Cardiac septum (tissue), 1 donor: Measurements from ENCODE around the gene SERPINE1. TPM values are rescaled to one million over a fixed set of nuclear protein-coding genes. Genes with fewer than 3 reads are reported as not detected.
A peak's percentile ranks its signal among the peaks of the same experiment; 100 is the strongest.
"Not testable (repeated sequence)": the region's sequence is repeated elsewhere in the genome, so short reads cannot be mapped to it uniquely, and the experiment has no call there.

ENCODE experiments used
- DNase-seq: peaks from one replicate; pipeline ENCODE4 v3.0.0-alpha.2; 2020; ENCODE audit warnings: low spot score
- intact Hi-C: fragments of 100-400 bp; cut with DNase I; formaldehyde crosslinking; loops from one replicate; pipeline ENCODE4 v1.14.0; 2022
- long read RNA-seq: library from polyadenylated mRNA; unstranded; transcript quantifications from one replicate; pipeline ENCODE4 v2.0.0, GENCODE V29; 2021
- total RNA-seq: library from RNA; stranded (reverse); fragmentation: NEBNext Ultra II Directional; extraction: Animal tissue kit (Norgen Biotek cat#: 25700); gene quantifications from one replicate; pipeline ENCODE4 v1.2.1, GENCODE V29; 2021
- donor health status: DM: no; HTN: no; CAD: no.

SERPINE1 gene
- total RNA-seq: 27.2 TPM
- long read RNA-seq, partial matches to known transcripts: 36 of 41 reads
- long read RNA-seq, other reads (novel, unspliced or antisense): 2 of 41 reads

DNA sequence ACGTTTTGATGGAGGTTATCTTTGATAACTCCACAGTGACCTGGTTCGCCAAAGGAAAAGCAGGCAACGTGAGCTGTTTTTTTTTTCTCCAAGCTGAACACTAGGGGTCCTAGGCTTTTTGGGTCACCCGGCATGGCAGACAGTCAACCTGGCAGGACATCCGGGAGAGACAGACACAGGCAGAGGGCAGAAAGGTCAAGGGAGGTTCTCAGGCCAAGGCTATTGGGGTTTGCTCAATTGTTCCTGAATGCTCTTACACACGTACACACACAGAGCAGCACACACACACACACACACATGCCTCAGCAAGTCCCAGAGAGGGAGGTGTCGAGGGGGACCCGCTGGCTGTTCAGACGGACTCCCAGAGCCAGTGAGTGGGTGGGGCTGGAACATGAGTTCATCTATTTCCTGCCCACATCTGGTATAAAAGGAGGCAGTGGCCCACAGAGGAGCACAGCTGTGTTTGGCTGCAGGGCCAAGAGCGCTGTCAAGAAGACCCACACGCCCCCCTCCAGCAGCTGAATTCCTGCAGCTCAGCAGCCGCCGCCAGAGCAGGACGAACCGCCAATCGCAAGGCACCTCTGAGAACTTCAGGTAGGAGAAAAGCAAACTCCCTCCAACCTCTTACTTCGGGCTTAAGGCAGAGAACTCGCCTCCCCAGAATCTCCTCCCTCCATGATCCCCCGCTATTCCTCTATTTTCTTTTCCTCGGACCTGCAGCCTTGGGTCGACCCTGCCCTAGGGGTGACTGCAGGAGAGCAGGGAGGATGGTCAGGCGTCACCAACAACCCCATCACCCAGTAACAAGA, at the start of gene SERPINE1:
Gene SERPINE1, plus strand, starts transcription at position 454 of the 809 bp plus-strand sequence. CDS start 1,290 bp downstream, outside the sequence.
- peak; percentile 90 for DNase-seq
- intact Hi-C loops: no loop called here

DNA sequence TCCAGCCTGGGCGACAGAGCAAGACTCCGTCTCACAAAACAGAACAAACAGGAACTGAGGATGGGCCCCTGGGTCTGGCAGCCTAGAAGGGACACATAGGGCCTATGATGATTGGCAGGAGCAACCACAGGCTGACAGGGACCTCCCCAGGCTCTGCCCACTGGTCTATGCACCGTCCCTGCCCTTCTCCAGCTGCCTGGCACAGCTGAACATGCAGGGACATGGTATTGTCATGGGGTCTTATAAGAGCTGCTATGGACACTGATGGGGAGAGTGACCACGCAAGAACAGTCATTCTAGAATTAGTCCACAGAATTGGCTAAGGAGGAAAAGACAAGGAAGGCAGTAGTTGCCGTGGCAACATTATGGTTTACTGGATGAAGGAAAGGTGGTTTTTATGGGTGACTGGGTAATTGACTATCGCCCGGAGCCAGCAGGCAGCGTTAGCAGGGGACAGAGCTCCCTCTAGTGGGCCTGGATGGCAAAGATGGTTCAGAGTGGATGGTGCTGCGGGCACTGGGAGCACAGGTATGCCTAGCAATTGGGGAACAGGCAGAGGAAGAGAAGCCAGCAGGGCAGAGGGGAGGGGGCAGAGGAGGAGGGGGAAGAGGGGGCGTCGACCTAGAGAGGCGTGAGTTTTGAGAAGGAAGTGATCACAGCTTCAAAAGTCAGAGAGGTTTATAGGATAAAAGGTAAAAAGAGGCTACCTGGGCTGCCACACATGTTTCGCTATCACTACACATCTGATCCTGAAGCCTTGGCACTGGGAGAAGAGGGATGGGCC, 49.4 kb upstream of the SERPINE1 start:
- intact Hi-C loops: loop anchor here (5.0 kb wide), 1 partner anchor 180 kb away; the partner anchor contains the start of gene ACHE

GRCh38 chr7:101081432-101081831, 45.5 kb upstream of the SERPINE1 start:
- intact Hi-C loops: no loop called here
- DNase-seq: no peak

More for the DNA sequence above, 49.4 kb upstream of the SERPINE1 start:
- no peak for DNase-seq

GRCh38 chr7:101084865-101085161, 42.1 kb upstream of the SERPINE1 start:
- no peak for DNase-seq
- intact Hi-C loops: no loop called here

- intact Hi-C loops: no loop called here
Measured at GRCh38 chr7:101085162-101085964, 41.5 kb upstream of the SERPINE1 start, which contains the start of gene TRIM56. TRIM56 (plus strand) TSS chr7:101085481; CDS start chr7:101087313, 1,832 bp downstream.

DNA sequence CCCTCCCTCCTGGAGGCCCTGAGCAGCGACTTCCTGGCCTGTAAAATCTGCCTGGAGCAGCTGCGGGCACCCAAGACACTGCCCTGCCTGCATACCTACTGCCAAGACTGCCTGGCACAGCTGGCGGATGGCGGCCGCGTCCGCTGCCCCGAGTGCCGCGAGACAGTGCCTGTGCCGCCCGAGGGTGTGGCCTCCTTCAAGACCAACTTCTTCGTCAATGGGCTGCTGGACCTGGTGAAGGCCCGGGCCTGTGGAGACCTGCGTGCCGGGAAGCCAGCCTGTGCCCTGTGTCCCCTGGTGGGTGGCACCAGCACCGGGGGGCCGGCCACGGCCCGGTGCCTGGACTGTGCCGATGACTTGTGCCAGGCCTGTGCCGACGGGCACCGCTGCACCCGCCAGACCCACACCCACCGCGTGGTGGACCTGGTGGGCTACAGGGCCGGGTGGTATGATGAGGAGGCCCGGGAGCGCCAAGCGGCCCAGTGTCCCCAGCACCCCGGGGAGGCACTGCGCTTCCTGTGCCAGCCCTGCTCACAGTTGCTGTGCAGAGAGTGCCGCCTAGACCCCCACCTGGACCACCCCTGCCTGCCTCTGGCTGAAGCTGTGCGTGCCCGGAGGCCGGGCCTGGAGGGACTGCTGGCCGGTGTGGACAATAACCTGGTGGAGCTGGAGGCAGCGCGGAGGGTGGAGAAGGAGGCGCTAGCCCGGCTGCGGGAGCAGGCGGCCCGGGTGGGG, 39.4 kb upstream of the SERPINE1 start:
- no peak for DNase-seq
- intact Hi-C loops: no loop called here

More at GRCh38 chr7:101085162-101085964, 41.5 kb upstream of the SERPINE1 start, which contains the start of gene TRIM56:
- DNase-seq: peak; percentile 94

GRCh38 chr7:101088069-101088425, 38.9 kb upstream of the SERPINE1 start:
- intact Hi-C loops: no loop called here
- no peak for DNase-seq

DNA sequence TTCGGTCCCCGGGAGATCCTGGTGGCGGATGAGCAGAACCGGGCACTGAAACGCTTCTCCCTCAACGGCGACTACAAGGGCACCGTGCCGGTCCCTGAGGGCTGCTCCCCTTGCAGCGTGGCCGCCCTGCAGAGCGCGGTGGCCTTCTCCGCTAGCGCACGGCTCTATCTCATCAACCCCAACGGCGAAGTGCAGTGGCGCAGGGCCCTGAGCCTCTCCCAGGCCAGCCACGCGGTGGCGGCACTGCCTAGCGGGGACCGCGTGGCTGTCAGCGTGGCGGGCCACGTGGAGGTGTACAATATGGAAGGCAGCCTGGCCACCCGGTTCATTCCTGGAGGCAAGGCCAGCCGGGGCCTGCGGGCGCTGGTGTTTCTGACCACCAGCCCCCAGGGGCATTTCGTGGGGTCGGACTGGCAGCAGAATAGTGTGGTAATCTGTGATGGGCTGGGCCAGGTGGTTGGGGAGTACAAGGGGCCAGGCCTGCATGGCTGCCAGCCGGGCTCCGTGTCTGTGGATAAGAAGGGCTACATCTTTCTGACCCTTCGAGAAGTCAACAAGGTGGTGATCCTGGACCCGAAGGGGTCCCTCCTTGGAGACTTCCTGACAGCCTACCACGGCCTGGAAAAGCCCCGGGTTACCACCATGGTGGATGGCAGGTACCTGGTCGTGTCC, 37.9 kb upstream of the SERPINE1 start:
- no peak for DNase-seq
- intact Hi-C loops: no loop called here

- DNase-seq: no peak
- intact Hi-C loops: no loop called here
Measured at GRCh38 chr7:101089876-101090275, 37.0 kb upstream of the SERPINE1 start.

DNA sequence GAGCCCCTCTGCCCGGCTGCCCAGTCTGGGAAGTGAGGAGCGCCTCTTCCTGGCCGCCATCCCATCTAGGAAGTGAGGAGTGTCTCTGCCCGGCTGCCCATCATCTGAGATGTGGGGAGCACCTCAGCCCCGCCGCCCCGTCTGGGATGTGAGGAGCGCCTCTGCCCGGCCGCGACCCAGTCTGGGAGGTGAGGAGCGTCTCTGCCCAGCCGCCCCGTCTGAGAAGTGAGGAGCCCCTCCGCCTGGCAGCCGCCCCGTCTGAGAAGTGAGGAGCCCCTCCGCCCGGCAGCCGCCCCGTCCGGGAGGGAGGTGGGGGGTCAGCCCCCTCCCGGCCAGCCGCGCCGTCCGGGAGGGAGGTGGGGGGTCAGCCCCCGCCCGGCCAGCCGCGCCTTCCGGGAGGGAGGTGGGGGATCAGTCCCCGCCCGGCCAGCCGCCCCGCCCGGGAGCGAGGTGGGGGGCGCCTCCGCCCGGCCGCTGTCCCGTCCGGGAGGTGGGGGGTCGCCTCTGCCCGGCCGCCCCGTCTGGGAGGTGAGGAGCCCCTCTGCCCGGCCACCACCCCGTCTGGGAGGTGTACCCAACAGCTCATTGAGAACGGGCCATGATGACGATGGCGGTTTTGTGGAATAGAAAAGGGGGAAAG, 34.5 kb upstream of the SERPINE1 start:
- intact Hi-C loops, DNase-seq: not testable (repeated sequence)

GRCh38 chr7:101093906-101094305, 33.0 kb upstream of the SERPINE1 start:
- intact Hi-C loops: no loop called here
- no peak for DNase-seq

DNA sequence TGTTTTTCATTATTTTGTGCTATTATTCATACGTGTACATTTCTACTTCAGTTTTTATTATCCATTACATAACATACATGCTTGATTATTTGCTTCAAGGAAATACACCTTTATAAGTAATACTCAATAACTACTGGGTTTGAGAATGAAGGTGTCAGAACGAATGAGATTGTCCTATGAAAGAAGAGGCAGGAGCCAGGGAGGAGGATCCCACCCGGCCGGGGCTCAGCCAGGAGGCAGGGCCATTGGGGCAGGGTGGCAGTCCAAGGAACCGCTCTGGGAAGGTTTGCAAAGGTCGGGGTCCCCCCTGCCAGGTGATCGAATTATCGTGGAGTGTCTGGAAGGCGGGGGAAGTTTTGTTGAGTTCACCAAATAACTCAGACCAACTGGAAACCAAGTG, 32.5 kb upstream of the SERPINE1 start:
- intact Hi-C loops: no loop called here
- DNase-seq: no peak

DNA sequence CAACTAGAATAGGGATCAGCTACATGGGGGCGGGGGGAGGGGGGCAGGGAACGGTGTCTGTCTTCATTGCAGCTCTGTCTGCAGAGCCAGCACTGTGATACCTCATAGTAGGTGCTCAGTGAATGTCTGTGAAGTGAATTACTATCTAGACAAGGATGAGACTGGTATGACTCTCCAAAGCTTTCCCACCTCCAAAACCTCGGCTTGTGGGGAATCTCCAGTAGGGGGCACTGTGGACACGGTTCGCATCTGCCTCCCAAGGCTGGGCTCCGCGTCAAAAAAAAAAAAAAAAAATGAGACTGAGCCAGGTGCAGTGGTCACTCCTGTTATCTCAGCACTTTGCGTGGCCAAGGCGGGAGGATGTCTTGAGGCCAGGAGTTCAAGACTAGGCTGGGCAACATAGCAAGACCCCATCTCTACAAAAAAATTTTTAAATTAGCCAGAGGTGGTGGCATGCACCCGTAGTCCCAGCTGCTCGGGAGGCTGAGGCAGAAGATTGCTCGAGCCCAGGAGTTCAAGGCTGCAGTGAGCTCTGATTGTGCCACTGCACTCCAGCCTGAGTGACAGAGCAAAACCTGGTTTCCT, 32.0 kb upstream of the SERPINE1 start:
- DNase-seq: no peak
- intact Hi-C loops: loop anchor here (1.0 kb wide), 1 partner anchor 43 kb away; no protein-coding TSS in a partner anchor

- intact Hi-C loops: no loop called here
- no peak for DNase-seq
Measured at GRCh38 chr7:101096331-101096956, 30.5 kb upstream of the SERPINE1 start.

DNA sequence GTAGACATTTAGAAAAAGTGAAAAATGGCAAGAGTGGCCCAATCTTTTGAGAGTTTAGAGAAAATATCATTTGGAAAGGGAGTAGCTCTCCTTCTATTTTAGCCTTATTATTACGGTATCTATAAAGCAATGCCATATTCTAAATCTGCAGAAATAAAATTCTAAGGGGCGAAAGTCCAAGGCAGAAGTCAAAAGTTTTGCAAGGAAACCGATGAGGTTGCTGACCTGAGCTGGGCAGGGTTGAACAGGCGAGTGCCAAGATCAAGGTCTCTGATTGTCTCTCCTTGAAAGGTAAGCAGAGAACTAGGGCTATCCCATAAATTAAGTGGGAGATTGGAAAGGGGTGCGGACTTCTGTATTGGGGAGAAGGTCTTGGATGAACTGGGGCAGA, 30.0 kb upstream of the SERPINE1 start:
- DNase-seq: no peak
- intact Hi-C loops: no loop called here

DNA sequence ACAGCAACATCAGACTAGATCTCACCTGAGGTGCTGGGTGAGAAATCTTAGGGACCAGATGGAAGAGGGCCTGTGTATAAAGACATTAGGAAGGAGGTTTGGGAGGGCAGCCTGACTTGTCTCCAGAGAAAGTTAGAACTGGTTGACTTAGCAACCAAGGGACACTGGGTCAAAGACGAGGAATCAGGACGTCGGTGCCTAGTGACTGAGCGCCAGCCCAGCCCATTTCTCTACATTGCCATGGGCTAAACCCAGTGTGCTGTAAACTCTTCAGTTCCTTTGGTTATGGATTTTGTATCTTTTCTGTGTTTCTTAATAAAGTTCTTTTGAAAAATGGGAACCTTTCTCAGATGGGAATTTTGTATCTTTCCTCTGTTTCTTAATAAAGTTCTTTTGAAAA, 29.3 kb upstream of the SERPINE1 start:
- intact Hi-C loops: no loop called here

More for the DNA sequence above, 29.3 kb upstream of the SERPINE1 start:
- DNase-seq: no peak
